ENCODE measurements around the gene ACOX2. TPM values are rescaled to one million over a fixed set of nuclear protein-coding genes. Genes with fewer than 3 reads are reported as not detected.

ACOX2 gene
- total and polyA plus RNA-seq, 2 of the 8 experiments (the other 6 are each of a cell fraction or from before 2014, with no cell fraction given): 3.2 to 9.2 TPM

DNA sequence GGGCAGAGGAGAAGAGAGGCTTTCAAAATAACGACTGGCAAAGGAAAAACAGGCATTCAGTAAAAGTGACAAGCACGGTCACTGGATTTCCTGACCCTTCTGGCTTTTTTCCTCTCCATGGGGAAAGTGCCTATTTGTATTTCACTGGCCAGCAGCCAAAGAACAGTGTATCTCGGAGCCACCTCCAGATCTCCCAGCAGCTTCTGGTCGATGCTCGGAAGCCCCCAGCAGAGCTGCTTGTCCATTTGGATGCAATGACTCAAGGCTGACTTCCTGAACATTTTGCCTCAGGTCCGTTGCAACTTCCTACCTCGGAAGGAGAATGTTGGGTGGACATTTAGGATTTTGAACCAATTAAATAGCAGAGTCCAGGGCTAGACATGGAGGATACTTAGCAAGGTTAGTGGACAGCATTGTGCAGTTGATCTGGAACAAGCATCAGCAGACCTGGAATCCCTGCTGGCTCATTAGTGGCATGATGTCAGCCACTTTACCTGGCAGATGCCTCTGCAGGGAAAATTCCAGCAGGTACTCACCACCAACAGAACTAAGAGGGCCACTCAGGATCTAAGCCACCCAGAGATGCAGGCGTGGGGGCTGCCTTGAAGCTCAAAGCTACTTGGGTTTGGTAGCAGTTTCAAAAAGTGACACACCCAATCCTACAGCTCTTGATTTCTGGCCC lies 39.1 kb upstream of the ACOX2 start (continued):
- TF ChIP-seq BCL11A (IDR thresholded peaks at IDR 0.05; ENCODE audit: low read depth in 2 of 2, low read length in 2 of 2) (no peak), BACH1 (IDR thresholded peaks at IDR 0.05; ENCODE audit: low read length) (no peak), RNF2 (IDR thresholded peaks at IDR 0.05; ENCODE audit: borderline replicate concordance, low read depth, low read length, missing control alignments, poor library complexity, severe bottlenecking) (no peak), POLR2AphosphoS5 (IDR thresholded peaks at IDR 0.05; ENCODE audit: low read depth, low read length) (no peak), RXRA (IDR thresholded peaks at IDR 0.05; ENCODE audit: insufficient read depth, low read depth, low read length) (no peak), CHD1 (IDR thresholded peaks at IDR 0.05; ENCODE audit: low read depth, low read length) (no peak), YY1 (IDR thresholded peaks at IDR 0.05; ENCODE audit: low read depth, low read length) (no peak), ZNF274 (IDR thresholded peaks at IDR 0.05; ENCODE audit: borderline replicate concordance, extremely low read depth, low read length) (no peak)

Data from H1 (cell line).